ENCODE measurements around the gene DMXL1.
"Not testable (repeated sequence)": the region's sequence is repeated elsewhere in the genome, so short reads cannot be mapped to it uniquely, and the experiment has no call there.

The DMXL1 gene

GRCh38 chr5:119135743-119136142 lies 64.9 kb downstream of the DMXL1 start:
- not testable (repeated sequence) for DNase-seq

- DNase-seq = no peak
Observed at GRCh38 chr5:119136666-119137318, 65.9 kb downstream of the DMXL1 start.

DNA sequence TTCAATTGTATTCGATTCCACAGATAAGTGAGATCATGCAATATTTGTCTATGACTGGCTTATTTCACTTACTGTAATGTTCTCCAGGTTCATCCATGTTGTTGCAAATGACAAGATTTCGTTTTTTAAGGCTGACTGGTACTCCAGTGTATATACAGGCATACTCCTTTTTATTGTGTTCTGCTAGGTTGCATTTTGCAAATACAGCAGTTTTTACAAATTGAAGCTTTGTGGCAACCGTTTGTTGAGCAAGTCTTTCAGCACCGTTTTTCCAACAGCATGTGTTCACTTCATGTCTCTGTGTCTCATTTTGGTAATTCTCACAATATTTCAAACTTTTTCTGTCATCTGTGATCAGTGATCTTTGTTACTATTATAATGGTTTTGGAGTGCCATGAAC lies 82.7 kb downstream of the DMXL1 start:
- DNase-seq = no peak

- DNase-seq = no peak
Observed at GRCh38 chr5:119158144-119158543, 87.3 kb downstream of the DMXL1 start.

DNA sequence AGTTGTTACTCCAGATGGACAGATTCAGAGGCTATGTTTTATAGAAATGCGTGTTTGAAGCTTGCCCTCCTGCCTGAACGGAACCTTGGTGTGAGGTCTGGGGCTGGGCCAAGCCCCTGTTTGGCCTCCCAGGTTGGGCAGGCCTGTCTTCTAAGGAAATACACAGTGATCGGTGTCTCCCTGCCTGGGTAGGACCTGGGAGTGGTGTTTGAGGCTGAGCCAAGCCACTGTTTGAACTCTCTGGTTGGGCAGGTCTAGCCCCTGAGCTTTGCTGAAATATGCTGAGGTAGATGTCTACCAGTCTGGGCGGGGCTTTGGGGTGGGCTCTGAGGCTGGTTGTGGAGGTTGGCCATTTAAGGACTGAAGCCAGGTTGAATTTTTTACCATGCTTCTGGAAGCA lies 90.5 kb downstream of the DMXL1 start:
- no peak for DNase-seq

- no peak for DNase-seq
Observed at GRCh38 chr5:119166026-119166425, 95.1 kb downstream of the DMXL1 start.

DNA sequence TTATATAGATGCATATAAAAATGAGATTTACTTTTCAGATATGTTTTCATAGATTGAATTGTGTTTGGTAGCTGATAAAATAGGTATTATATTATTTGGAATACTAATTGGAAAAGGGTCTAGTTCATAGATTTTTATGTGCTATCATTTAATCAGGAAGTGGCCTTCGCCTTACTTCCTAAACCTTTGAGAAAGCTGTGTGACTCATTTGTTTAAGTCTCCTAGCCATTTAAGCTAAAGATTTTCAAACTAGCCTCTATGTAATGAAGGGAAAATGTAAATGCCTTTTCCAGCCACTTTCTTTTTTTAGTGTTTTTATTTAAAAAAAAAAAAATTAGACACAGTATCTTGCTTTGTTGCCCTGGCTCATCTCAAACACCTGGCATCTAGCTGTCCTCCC lies 97.5 kb downstream of the DMXL1 start:
- no peak for DNase-seq

- DNase-seq = no peak
Observed at GRCh38 chr5:119171686-119172085, 100.8 kb downstream of the DMXL1 start.

DNA sequence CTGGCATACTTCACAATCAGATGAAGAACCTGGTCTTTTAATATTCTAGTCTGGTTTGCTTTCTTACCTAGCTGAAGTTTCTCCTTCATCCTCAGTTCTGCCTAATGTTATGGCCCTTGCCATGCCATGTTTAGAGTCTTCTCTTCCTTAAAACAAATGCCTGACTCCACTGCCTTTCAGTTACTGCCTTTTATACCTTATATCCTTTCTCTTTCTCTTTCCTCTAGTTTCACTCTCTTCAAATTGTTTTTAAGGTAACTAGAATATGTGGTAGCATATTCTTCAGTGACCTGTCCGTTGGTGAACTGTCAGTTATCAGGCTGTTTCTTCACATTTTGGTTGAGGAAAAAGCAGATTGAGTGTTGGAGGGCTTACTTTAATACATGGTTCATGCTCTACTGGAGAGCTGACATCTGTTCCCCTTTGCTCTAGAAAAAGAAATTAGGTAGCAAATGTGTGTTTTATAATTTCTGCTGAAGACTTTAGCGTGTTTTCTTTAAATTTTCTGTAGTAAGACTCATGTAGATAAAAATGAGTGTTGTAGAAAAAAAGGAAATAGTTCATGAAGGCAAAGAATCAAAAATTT lies 103.8 kb downstream of the DMXL1 start:
- DNase-seq = no peak

- no peak for DNase-seq
Observed at GRCh38 chr5:119176785-119177184, 105.9 kb downstream of the DMXL1 start.

- DNase-seq = no peak
Observed at GRCh38 chr5:119177226-119177625, 106.3 kb downstream of the DMXL1 start.

DNA sequence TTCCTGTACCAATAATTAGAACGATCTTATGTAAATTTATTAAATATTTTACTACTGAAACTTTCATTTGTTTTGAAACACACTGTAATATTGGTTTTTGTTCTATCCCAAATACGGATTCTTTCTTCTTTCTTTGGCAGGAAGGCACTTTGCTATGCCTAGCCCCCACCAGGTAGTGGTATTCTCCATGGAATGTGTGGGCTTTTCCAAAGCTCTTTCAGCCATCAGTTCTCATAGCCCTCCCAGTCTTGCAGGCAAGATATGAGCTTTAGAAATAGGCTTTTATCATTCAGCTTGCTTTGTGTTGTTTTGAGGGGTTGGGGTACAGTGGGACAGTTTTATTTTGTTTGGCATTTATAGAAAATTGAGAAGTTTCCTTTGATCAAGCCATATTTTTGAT lies 107.5 kb downstream of the DMXL1 start:
- no peak for DNase-seq

DNA sequence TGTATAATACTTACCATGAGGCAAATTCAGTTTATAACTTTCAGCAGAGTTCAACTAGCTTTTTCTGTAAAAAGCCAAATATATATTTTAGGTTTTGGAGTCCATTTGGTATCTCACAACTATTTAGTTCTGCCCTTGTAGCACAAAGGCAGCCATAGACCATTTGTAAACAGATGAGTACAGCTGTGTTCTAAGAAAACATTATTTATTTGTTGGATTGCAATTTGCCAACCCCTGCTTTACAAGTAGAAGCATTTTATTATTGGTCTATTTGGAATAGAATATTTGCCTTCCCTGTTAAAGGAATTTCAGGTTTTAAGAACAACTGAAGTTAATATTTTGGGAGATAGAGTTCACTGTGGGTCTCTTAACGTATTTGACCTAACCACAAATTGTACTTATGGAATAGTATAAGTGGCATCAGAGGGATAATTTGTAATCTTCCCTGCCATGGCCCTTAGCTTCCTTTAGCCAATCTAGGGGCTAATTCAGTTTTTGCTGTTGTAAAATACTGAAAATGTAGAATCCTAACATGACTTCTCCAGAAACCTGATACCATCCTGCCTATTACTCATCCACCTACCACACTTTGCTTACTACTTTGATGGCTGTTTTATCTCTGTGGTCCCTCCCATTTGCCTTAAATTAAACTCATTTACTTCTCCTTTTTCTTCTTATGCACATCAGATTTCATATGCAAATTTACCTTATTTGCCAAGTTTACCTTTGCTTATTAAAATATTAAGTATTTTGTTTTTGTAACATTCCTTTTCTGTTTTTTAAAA lies 109.2 kb downstream of the DMXL1 start:
- DNase-seq = no peak

DNA sequence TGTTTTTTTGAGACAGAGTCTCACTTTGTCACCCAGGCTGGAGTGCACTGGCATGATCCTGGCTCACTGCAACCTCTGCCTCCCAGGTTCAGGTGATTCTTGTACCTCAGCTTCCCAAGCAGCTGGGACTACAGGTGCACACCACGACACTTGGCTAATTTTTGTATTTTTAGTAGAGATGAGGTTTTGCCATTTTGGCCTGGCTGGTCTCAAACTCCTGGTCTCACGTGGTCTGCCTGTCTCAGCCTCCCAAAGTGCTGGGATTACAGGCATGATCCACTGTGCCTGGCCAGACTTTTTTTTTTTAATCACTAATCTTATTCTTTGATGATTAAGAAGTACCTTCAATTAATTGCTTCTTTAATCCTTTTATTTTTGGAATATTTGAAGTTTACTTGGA lies 114.6 kb downstream of the DMXL1 start:
- DNase-seq = not testable (repeated sequence)

DNA sequence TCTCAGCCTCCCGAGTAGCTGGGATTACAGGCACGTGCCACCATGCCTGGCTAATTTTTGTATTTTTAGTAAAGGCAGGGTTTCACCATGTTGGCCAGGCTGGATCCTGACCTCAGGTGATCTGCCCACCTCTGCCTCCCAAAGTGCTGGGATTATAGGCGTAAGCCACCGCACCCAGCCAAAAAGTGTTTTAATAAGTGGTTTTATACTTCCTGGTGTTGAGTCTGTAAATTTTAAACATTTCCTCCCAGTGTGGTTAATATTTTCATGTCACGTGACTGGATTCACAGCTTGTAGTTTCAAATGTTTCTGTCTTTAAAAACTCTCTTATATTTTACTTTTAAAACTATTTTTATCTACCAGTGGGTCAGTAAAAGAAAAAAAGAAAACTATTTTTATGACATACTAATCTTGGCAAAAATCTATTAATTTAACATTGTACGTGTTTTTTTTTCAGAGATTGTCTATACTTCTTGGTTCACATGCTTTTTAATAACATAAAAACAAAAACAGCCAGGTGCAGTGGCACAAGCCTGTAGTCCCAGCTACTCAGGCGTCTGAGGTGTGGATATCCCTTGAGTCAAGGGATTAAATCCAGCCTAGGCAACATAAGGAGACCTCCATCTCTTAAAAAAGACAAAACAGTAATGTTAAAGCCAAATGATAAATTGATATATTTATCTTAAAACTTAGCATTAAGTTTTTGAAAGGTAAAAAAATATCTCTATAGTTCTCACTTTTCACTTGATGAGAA lies 117.1 kb downstream of the DMXL1 start:
- no peak for DNase-seq

DNA sequence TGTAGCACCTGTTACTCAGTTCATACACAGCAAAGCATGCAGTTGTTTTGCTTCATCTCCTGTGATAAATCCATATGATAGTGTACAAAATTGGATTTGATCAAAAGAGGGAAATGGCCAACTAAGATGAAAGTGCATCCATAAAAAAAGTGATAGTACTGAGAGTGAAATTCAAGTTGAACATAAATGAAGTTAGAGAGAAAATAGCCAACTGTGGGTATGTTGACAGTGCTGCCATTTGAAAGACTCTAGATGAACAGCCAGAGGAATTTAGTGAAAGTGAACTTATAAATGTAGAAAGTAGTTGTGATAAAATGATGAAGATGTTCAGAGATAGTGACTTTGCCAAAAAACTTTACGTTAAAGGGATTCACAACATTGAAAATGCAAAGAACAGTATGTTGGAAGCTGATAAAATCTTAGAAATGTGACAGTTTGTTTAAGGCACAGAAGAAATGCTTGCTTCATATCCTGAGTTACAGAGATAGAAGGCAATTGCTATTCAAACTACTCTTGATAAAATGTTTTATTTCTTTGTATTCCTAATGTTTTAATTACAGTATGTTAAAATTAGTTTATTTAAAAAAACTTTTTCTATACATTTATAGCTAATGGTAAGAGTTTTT lies 119.7 kb downstream of the DMXL1 start:
- no peak for DNase-seq

DNA sequence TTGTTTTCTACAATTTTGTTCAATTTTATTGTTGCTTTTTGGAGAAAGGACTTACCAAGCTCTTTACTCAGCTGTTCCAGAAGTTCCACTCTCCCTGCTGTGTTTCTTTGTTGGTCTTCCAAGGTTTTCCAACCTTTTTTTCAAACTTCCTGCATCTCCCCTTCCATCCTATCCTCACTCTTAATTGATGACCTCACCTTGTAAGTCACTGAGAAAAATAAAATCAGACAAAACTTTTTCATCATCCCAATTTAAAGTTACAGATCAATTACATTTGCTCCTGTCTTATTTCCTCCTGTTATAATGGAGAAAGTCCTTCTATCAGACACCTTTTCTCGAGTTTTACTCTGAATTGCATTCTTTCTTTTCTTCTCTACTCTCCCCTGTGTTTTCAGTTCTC lies 121.1 kb downstream of the DMXL1 start:
- DNase-seq = no peak

- no peak for DNase-seq
Observed at GRCh38 chr5:119200795-119201194, 129.9 kb downstream of the DMXL1 start.

DNA sequence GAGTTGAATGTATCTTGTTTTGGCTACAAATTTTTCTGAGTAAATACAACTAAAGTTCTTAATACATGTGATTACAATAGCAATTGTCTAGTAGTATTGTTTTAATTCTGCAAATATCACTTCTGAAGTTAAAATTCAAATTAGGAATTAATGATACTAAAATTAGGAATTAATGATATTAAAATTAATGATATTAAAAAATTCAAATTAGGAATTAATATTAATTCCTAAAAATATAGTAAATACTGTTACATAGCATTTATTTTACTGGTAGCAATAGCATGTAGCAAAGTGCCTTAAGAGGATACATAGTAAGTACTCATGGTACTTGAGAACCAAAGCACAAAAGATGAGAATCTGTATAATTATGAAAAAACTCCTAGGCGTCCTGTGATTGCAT lies 136.2 kb downstream of the DMXL1 start:
- DNase-seq = no peak

- no peak for DNase-seq
Observed at GRCh38 chr5:119212026-119212425, 141.1 kb downstream of the DMXL1 start.

DNA sequence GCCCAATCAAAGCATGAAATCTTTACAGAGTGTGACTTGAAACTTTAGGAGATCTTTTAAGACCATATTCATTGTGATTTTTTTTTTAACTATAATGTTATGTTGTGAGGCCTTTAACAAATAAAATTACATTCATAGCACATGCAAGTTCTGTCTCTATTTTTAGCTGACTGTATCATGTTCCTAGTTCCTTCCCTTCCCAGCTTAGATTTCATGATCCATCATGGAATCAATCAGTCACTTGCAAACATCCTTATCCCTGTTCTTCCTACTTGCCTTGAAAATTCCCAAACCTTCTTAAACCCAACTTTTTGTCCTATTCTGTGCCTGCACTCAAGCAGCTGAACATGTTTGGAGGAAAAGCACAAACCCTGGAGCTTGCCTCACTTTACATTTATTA lies 141.8 kb downstream of the DMXL1 start:
- no peak for DNase-seq

GRCh38 chr5:119217183-119217582 lies 146.3 kb downstream of the DMXL1 start:
- no peak for DNase-seq

Data from activated CD4-positive, alpha-beta T cell treated with anti-CD3 and anti-CD28 coated beads for 1 hour (primary cell).